Neural cell (in vitro differentiated cells): ENCODE data around the gene RPL36AL.

ENCODE experiments used
- EP300 ChIP-seq: fragments of 450-650 bp; conservative IDR thresholded peaks from 2 replicates; pipeline ENCODE4 v1.6.1; 2014; ENCODE audit warnings: antibody characterized with exemption, mild to moderate bottlenecking, moderate library complexity; ENCODE audit not compliant: poor library complexity, severe bottlenecking
- EZH2 ChIP-seq: fragments of 200-600, 300-800 bp; shearing (Covaris generic), sonication (generic); IDR thresholded peaks from 2 replicates; pipeline ENCODE4 v1.6.1; 2014; ENCODE audit warnings: antibody characterized with exemption, low read length, borderline replicate concordance, mild to moderate bottlenecking; ENCODE audit not compliant: insufficient read depth, poor library complexity, severe bottlenecking
- MXI1 ChIP-seq: fragments of 450-650 bp; conservative IDR thresholded peaks from 2 replicates; pipeline ENCODE4 v1.6.1; 2014; ENCODE audit warnings: antibody characterized with exemption, mild to moderate bottlenecking; ENCODE audit not compliant: poor library complexity, severe bottlenecking
- POLR2AphosphoS5 ChIP-seq: IDR thresholded peaks from 2 replicates; pipeline ENCODE4 v1.6.1; 2012
- RAD21 ChIP-seq: fragments of 450-650 bp; conservative IDR thresholded peaks from 2 replicates; pipeline ENCODE4 v1.6.1; 2014; ENCODE audit warnings: antibody characterized with exemption, mild to moderate bottlenecking, moderate library complexity
- SMC3 ChIP-seq: fragments of 450-650 bp; conservative IDR thresholded peaks from 2 replicates; pipeline ENCODE4 v1.6.1; 2014; ENCODE audit warnings: antibody characterized with exemption, mild to moderate bottlenecking, moderate library complexity; ENCODE audit not compliant: poor library complexity
- TAF1 ChIP-seq: IDR thresholded peaks from 2 replicates; pipeline ENCODE4 v1.6.1; 2012; ENCODE audit warnings: low read depth
- TF ChIP-seq, protein P1 (sequence below): IDR thresholded peaks from 2 replicates; pipeline ENCODE4 v1.6.1; 2012; ENCODE audit warnings: borderline replicate concordance
- TF ChIP-seq, protein P2 (sequence below): fragments of 450-650 bp; IDR thresholded peaks from 2 replicates; pipeline ENCODE4 v1.5.1; 2014; ENCODE audit warnings: antibody characterized with exemption, mild to moderate bottlenecking, moderate library complexity; ENCODE audit not compliant: poor library complexity, severe bottlenecking

DNA sequence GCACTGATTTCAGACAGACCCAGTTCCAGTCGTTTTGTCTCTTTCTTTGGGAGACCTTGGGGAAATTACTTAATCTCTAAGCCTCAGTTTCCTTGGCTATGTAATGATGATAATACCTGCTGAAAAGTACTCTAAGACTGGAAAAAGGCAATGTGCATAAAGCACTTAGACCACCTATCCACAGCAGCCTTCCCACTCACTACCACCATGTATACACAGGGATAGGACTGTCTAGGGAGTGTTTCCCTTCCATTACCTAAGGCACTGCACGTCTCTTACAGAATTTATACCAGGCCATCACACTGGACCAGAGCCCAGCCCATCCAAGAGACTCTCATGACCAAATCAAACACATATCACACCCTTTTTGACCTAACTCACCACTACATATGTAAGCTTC is 40.6 kb downstream of the RPL36AL start:
- TF ChIP-seq EZH2 (no peak), EP300 (no peak), RAD21 (no peak), POLR2AphosphoS5 (no peak), SMC3 (no peak), TAF1 (no peak), MXI1 (no peak)
- TF ChIP-seq, protein P1, sequence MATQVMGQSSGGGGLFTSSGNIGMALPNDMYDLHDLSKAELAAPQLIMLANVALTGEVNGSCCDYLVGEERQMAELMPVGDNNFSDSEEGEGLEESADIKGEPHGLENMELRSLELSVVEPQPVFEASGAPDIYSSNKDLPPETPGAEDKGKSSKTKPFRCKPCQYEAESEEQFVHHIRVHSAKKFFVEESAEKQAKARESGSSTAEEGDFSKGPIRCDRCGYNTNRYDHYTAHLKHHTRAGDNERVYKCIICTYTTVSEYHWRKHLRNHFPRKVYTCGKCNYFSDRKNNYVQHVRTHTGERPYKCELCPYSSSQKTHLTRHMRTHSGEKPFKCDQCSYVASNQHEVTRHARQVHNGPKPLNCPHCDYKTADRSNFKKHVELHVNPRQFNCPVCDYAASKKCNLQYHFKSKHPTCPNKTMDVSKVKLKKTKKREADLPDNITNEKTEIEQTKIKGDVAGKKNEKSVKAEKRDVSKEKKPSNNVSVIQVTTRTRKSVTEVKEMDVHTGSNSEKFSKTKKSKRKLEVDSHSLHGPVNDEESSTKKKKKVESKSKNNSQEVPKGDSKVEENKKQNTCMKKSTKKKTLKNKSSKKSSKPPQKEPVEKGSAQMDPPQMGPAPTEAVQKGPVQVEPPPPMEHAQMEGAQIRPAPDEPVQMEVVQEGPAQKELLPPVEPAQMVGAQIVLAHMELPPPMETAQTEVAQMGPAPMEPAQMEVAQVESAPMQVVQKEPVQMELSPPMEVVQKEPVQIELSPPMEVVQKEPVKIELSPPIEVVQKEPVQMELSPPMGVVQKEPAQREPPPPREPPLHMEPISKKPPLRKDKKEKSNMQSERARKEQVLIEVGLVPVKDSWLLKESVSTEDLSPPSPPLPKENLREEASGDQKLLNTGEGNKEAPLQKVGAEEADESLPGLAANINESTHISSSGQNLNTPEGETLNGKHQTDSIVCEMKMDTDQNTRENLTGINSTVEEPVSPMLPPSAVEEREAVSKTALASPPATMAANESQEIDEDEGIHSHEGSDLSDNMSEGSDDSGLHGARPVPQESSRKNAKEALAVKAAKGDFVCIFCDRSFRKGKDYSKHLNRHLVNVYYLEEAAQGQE: no peak
- TF ChIP-seq, protein P2, sequence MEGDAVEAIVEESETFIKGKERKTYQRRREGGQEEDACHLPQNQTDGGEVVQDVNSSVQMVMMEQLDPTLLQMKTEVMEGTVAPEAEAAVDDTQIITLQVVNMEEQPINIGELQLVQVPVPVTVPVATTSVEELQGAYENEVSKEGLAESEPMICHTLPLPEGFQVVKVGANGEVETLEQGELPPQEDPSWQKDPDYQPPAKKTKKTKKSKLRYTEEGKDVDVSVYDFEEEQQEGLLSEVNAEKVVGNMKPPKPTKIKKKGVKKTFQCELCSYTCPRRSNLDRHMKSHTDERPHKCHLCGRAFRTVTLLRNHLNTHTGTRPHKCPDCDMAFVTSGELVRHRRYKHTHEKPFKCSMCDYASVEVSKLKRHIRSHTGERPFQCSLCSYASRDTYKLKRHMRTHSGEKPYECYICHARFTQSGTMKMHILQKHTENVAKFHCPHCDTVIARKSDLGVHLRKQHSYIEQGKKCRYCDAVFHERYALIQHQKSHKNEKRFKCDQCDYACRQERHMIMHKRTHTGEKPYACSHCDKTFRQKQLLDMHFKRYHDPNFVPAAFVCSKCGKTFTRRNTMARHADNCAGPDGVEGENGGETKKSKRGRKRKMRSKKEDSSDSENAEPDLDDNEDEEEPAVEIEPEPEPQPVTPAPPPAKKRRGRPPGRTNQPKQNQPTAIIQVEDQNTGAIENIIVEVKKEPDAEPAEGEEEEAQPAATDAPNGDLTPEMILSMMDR: no peak
